IMR-90 (cell line): Measurements from ENCODE around the gene IREB2. TPM values are rescaled to one million over a fixed set of nuclear protein-coding genes. Genes with fewer than 3 reads are reported as not detected.
A peak's percentile ranks its signal among the peaks of the same experiment; 100 is the strongest.

Experiments used
- ATAC-seq: fragments of 200-7000 bp; cut with Tn5 transposase; 2 replicates; pipeline ENCODE4 v1.9.1; 2020; ENCODE audit warnings: low read depth, mild to moderate bottlenecking, moderate library complexity
- BruUV-seq: library from RNA; stranded (reverse); fragments of 400-500 nt; replicated peaks from 2 replicates; lab custom pipeline; 2021; lab: Mats Ljungman, UMichigan
- CTCF ChIA-PET: fragments of 300-600 bp; formaldehyde crosslinking; extraction: SDS; loops from one replicate; lab custom pipeline; 2021; ENCODE audit warnings: antibody characterized with exemption; lab: Yijun Ruan, JAX
- POLR2A ChIA-PET: fragments of 300-600 bp; sonication (Branson Sonifier 250); formaldehyde crosslinking; loops from one replicate; lab custom pipeline; 2022; ENCODE audit warnings: antibody characterized with exemption; ENCODE audit not compliant: unreplicated experiment; lab: Charles Lee
- DNase-seq: peaks from one replicate; pipeline ENCODE4 v3.0.0; 2013
- H2AFZ ChIP-seq: replicated peaks from 2 replicates; pipeline ENCODE3; 2013; ENCODE audit warnings: low read length, mild to moderate bottlenecking; ENCODE audit not compliant: poor library complexity
- H2AK5ac ChIP-seq: 2 replicates; pipeline ENCODE4 v1.6.1; 2013; ENCODE audit warnings: low read depth, low read length, inconsistent platforms
- H2AK9ac ChIP-seq: replicated peaks from 2 replicates; pipeline ENCODE3; 2013; ENCODE audit warnings: mild to moderate bottlenecking, low read depth, low read length, moderate library complexity; ENCODE audit not compliant: poor library complexity
- H2BK120ac ChIP-seq: 2 replicates; pipeline ENCODE4 v1.6.1; 2013; ENCODE audit warnings: low read depth, low read length, inconsistent platforms
- H2BK15ac ChIP-seq: 3 replicates; pipeline ENCODE4 v1.6.1; 2013; ENCODE audit warnings: low read depth, low read length, inconsistent platforms
- H2BK20ac ChIP-seq: 2 replicates; pipeline ENCODE4 v1.6.1; 2013; ENCODE audit warnings: low read depth, mild to moderate bottlenecking, inconsistent platforms, low read length, moderate library complexity
- H2BK5ac ChIP-seq: 2 replicates; pipeline ENCODE4 v1.6.1; 2013; ENCODE audit warnings: mild to moderate bottlenecking, low read depth, low read length, inconsistent platforms; ENCODE audit not compliant: poor library complexity, severe bottlenecking
- H3K14ac ChIP-seq: replicated peaks from 2 replicates; pipeline ENCODE4 v1.6.1; 2013; ENCODE audit warnings: low read depth, low read length, inconsistent platforms
- H3K18ac ChIP-seq: 2 replicates; pipeline ENCODE4 v1.6.1; 2013; ENCODE audit warnings: low read depth, low read length, control low read depth
- H3K23ac ChIP-seq: 2 replicates; pipeline ENCODE4 v1.6.1; 2013; ENCODE audit warnings: low read depth, low read length, inconsistent platforms
- H3K27ac ChIP-seq: 2 replicates; pipeline ENCODE4 v1.5.1; 2013; ENCODE audit warnings: mild to moderate bottlenecking, control low read depth, low read length; ENCODE audit not compliant: insufficient read depth
- H3K27me3 ChIP-seq: 2 replicates; pipeline ENCODE4 v1.6.1; 2013; ENCODE audit warnings: low read length; ENCODE audit not compliant: control insufficient read depth, insufficient read depth
- H3K36me3 ChIP-seq: 2 replicates; pipeline ENCODE4 v1.6.1; 2013; ENCODE audit warnings: low read length, mixed read lengths; ENCODE audit not compliant: control insufficient read depth, insufficient read depth
- H3K4ac ChIP-seq: 2 replicates; pipeline ENCODE4 v1.6.1; 2013; ENCODE audit warnings: low read depth, low read length, inconsistent platforms
- H3K4me1 ChIP-seq: 2 replicates; pipeline ENCODE4 v1.6.1; 2013; ENCODE audit warnings: low read length, mixed read lengths; ENCODE audit not compliant: control insufficient read depth, insufficient read depth
- H3K4me2 ChIP-seq: 2 replicates; pipeline ENCODE4 v1.6.1; 2013; ENCODE audit warnings: low read depth, mild to moderate bottlenecking, control low read depth, low read length, moderate library complexity
- H3K4me3 ChIP-seq: 2 replicates; pipeline ENCODE4 v1.5.1; 2013; ENCODE audit warnings: low read depth, mild to moderate bottlenecking, control low read depth, low read length, moderate library complexity; ENCODE audit not compliant: insufficient read depth
- H3K56ac ChIP-seq: 2 replicates; pipeline ENCODE4 v1.6.1; 2013; ENCODE audit warnings: low read length, inconsistent platforms; ENCODE audit not compliant: insufficient read depth; ENCODE audit errors: extremely low read depth
- H3K79me1 ChIP-seq, 2 experiments: 2 replicates each; pipeline ENCODE4 v1.6.1; 2013; ENCODE audit warnings: low read length in 2 of 2, inconsistent platforms in 1 of 2, low read depth in 1 of 2
- H3K9ac ChIP-seq: 2 replicates; pipeline ENCODE4 v1.6.1; 2013; ENCODE audit warnings: low read depth, low read length, control low read depth
- H3K9me1 ChIP-seq: 2 replicates; pipeline ENCODE4 v1.6.1; 2013; ENCODE audit warnings: low read length, inconsistent platforms; ENCODE audit not compliant: insufficient read depth
- H3K9me3 ChIP-seq: 2 replicates; pipeline ENCODE4 v1.6.1; 2013; ENCODE audit warnings: low read length; ENCODE audit not compliant: control insufficient read depth, insufficient read depth
- H4K20me1 ChIP-seq: 2 replicates; pipeline ENCODE4 v1.6.1; 2013; ENCODE audit warnings: low read length, inconsistent platforms; ENCODE audit not compliant: insufficient read depth
- H4K5ac ChIP-seq: 2 replicates; pipeline ENCODE4 v1.6.1; 2013; ENCODE audit warnings: mild to moderate bottlenecking, low read depth, low read length, control low read depth
- H4K8ac ChIP-seq, 2 experiments: 2 replicates each; pipeline ENCODE4 v1.6.1; 2013; ENCODE audit warnings: low read depth in 2 of 2, low read length in 2 of 2, control low read depth in 1 of 2, inconsistent platforms in 1 of 2
- H4K91ac ChIP-seq: 2 replicates; pipeline ENCODE4 v1.6.1; 2013; ENCODE audit warnings: low read depth, low read length, inconsistent platforms; ENCODE audit not compliant: insufficient read depth
- CEBPB ChIP-seq: IDR thresholded peaks from 2 replicates; pipeline ENCODE4 v1.6.1; 2012; ENCODE audit warnings: low read depth, low read length, improper control_type of control experiment
- CTCF ChIP-seq: conservative IDR thresholded peaks from 2 replicates; pipeline ENCODE4 v1.5.1; 2012; ENCODE audit warnings: mild to moderate bottlenecking, low read depth, low read length, improper control_type of control experiment
- MAZ ChIP-seq: IDR thresholded peaks from 2 replicates; pipeline ENCODE4 v1.6.1; 2012; ENCODE audit warnings: low read depth, mild to moderate bottlenecking, low read length, improper control_type of control experiment, moderate library complexity, borderline replicate concordance
- MXI1 ChIP-seq: IDR thresholded peaks from 2 replicates; pipeline ENCODE4 v1.6.1; 2012; ENCODE audit warnings: low read depth, mild to moderate bottlenecking, low read length, moderate library complexity, borderline replicate concordance
- NFE2L2 ChIP-seq: fragments of 150-350 bp; IDR thresholded peaks from 2 replicates; pipeline ENCODE4 v1.6.1; 2016; ENCODE audit warnings: low read depth, mild to moderate bottlenecking, low read length
- POLR2A ChIP-seq: IDR thresholded peaks from 2 replicates; pipeline ENCODE4 v1.6.1; 2012; ENCODE audit warnings: mild to moderate bottlenecking, low read depth, low read length
- USF2 ChIP-seq: fragments of 150-350 bp; IDR thresholded peaks from 2 replicates; pipeline ENCODE4 v1.6.1; 2017; ENCODE audit warnings: mild to moderate bottlenecking, antibody characterized with exemption, low read length, low read depth
- WGBS, 2 experiments: methylation state at CpG; one replicate each; pipeline versions ENCODE4 v1.1.5 to v1.1.7; 2013; ENCODE audit warnings: missing lambda C conversion rate in 2 of 2; ENCODE audit not compliant: insufficient read length in 1 of 2; ENCODE audit errors: extremely low coverage in 2 of 2; 5-methylcytosine and 5-hydroxymethylcytosine counted together
- dilution Hi-C: fragments of 300-500 bp; cut with HindIII; formaldehyde crosslinking; loops from one replicate; pipeline ENCODE4 v1.14.3; 2018; ENCODE audit warnings: low sequenced_read_pairs; ENCODE audit not compliant: unreplicated experiment
- in situ Hi-C: fragments of 300-500 bp; cut with MboI; formaldehyde crosslinking; loops from 3 replicates; pipeline ENCODE4 v1.14.3; 2019; ENCODE audit warnings: low sequenced_read_pairs, inconsistent platforms, mixed read lengths
- intact Hi-C: fragments of 100-400 bp; cut with micrococcal nuclease; formaldehyde crosslinking; loops from 2 replicates; pipeline ENCODE4 v1.10.0; 2022
- polyA plus RNA-seq, 3 experiments: library from polyadenylated mRNA; depleted of rRNA; stranded (reverse); fragments of >200 nt; gene quantifications; 2 replicates each; pipeline ENCODE4 v1.2.3, GENCODE V29; 2012; ENCODE audit warnings: low replicate concordance in 1 of 3
- total RNA-seq: library from RNA; depleted of rRNA; stranded (reverse); fragments of >200 nt; gene quantifications from 2 replicates; pipeline ENCODE4 v1.2.3, GENCODE V29; 2012

Gene IREB2
- total and polyA plus RNA-seq, 2 of the 4 experiments (the other 2 are of a cell fraction) = 12.2 to 13.5 TPM

GRCh38 chr15:78540141-78540870 is 102.3 kb downstream of the IREB2 start, which contains the start of gene PSMA4:
Gene PSMA4 (plus strand): TSS chr15:78540444. CDS start chr15:78541928, 1,484 bp downstream.
- in situ Hi-C loops (no loop called here), dilution Hi-C loops (no loop called here), intact Hi-C loops (no loop called here)
- WGBS, 2 experiments = 0% methylated on average over 19 of the region's 56 CpGs; no CpG with 5 or more reads in 1 of the 2 experiments
- peak; percentile 75 for TF ChIP-seq MAZ
- peak; percentile 71; the same call in 1 of the 2 replicates for TF ChIP-seq NFE2L2
- TF ChIP-seq MXI1 = 0 out of 2 replicates have a peak, but pooled peaks have one; percentile 5
- peak; percentile 79 for TF ChIP-seq POLR2A
- TF ChIP-seq CEBPB = no peak
- no peak for TF ChIP-seq CTCF
- 0 out of 2 replicates have a peak, but pooled peaks have one; percentile 13 for TF ChIP-seq USF2
- H2BK15ac ChIP-seq = peak within 1 kb of the TSS; percentile 46; the same call in 1 of the 3 replicates
- H3K23ac ChIP-seq = peak within 1 kb of the TSS; percentile 89
- H3K4ac ChIP-seq = peak within 1 kb of the TSS; percentile 90
- peak within 1 kb of the TSS; percentile 98 for H3K56ac ChIP-seq
- ATAC-seq (peak; percentile 95), DNase-seq (peak; percentile 76)
- peak within 1 kb of the TSS; percentile 97 to 99 for H4K8ac ChIP-seq
- peak within 1 kb of the TSS; percentile 95 for H3K14ac ChIP-seq
- H2AFZ ChIP-seq = peak within 1 kb of the TSS; percentile 96
- peak within 1 kb of the TSS; percentile 96 for H3K27ac ChIP-seq
- no peaks in the 10 kb centered on the region for H3K9me3 ChIP-seq
- peaks cover 7% of the 10 kb centered on the region for H4K20me1 ChIP-seq
- peak within 1 kb of the TSS; percentile 88 for H2AK9ac ChIP-seq
- CTCF ChIA-PET = interaction anchor here (0.5 kb wide), 1 partner anchor 308 kb away, joined by 5 read pairs; no protein-coding TSS in a partner anchor
- H3K9ac ChIP-seq = peak within 1 kb of the TSS; percentile 94
- peak within 1 kb of the TSS; percentile 93 for H3K4me3 ChIP-seq
- H3K9me1 ChIP-seq = 0 out of 2 replicates have a peak, but pooled peaks cover 2% of the 10 kb centered on the region
- peak within 1 kb of the TSS; percentile 95 for H3K4me2 ChIP-seq
- no peaks in the 10 kb centered on the region for H3K4me1 ChIP-seq
- H4K5ac ChIP-seq = peak within 1 kb of the TSS; percentile 97
- peak within 1 kb of the TSS; percentile 84 for H3K18ac ChIP-seq
- peak within 1 kb of the TSS; percentile 90 for H4K91ac ChIP-seq
- BruUV-seq = no TSS peak
- H3K79me1 ChIP-seq = peaks cover 20 to 31% of the 10 kb centered on the region in 2 experiments
- POLR2A ChIA-PET = interaction anchor here (0.6 kb wide), 1 partner anchor 10 kb away, joined by 7 read pairs; no protein-coding TSS in a partner anchor
- H2AK5ac ChIP-seq = peak within 1 kb of the TSS; percentile 70
- peak within 1 kb of the TSS; percentile 90 for H2BK5ac ChIP-seq
- no peak within 1 kb of the TSS for H2BK20ac ChIP-seq
- peak within 1 kb of the TSS; percentile 75 for H2BK120ac ChIP-seq
- peaks cover 12% of the 10 kb centered on the region for H3K36me3 ChIP-seq
- no peaks in the 10 kb centered on the region for H3K27me3 ChIP-seq
